Stomach (tissue), 9 donors: ENCODE results near the gene USP7. TPM values are rescaled to one million over a fixed set of nuclear protein-coding genes. Genes with fewer than 3 reads are reported as not detected.
A peak's percentile ranks its signal among the peaks of the same experiment; 100 is the strongest.
"Not testable (repeated sequence)": the region's sequence is repeated elsewhere in the genome, so short reads cannot be mapped to it uniquely, and the experiment has no call there.

Source experiments
- DNase-seq, 2 donors: peaks; one replicate each; pipeline versions ENCODE4 v3.0.0 to v3.0.0-alpha.2; 2013 to 2019
- H3K27ac ChIP-seq, 5 donors: fragments of 200-600 bp in 4 of 5; sonication (generic) in 4 of 5; one replicate each; pipeline ENCODE4 v1.5.1; 2013 to 2019; ENCODE audit warnings: mild to moderate bottlenecking in 1 of 5, moderate library complexity in 1 of 5
- H3K27me3 ChIP-seq, 3 donors: fragments of 200-600 bp; sonication (generic); one replicate each; pipeline ENCODE4 v1.5.1; 2017 to 2019; ENCODE audit warnings: mixed run types in 1 of 3
- H3K36me3 ChIP-seq, 4 donors: fragments of 200-600 bp; sonication (generic); 1 replicate in 3 of 4; 2 replicates in 1 of 4; pipeline ENCODE4 v1.5.1; 2016 to 2019
- H3K4me1 ChIP-seq, 4 donors: fragments of 200-600 bp; sonication (generic); one replicate each; pipeline ENCODE4 v1.5.1; 2016 to 2019
- H3K4me3 ChIP-seq, 4 donors: fragments of 200-600 bp; sonication (generic) in 3 of 4; one replicate each; pipeline ENCODE4 v1.5.1; 2016 to 2019; ENCODE audit warnings: mild to moderate bottlenecking in 1 of 4
- H3K9me3 ChIP-seq, 4 donors: fragments of 200-600 bp; sonication (generic); one replicate each; pipeline ENCODE4 v1.5.1; 2016 to 2019
- CTCF ChIP-seq, 7 experiments: fragments of 450-650 bp in 4 of 7; fragments of 200-600 bp in 3 of 7; sonication (generic) in 3 of 7; IDR thresholded peaks; one replicate each; pipeline ENCODE4 v1.5.1; 2016 to 2019; ENCODE audit warnings: antibody characterized with exemption in 7 of 7, control low read depth in 2 of 7, mild to moderate bottlenecking in 1 of 7
- EP300 ChIP-seq: sonication (generic); formaldehyde crosslinking; IDR thresholded peaks from one replicate; pipeline ENCODE4 v1.6.1; 2017; ENCODE audit warnings: antibody characterized with exemption
- POLR2A ChIP-seq, 4 donors: fragments of 450-650 bp; IDR thresholded peaks; one replicate each; pipeline ENCODE4 v1.6.1; 2016; ENCODE audit warnings: antibody characterized with exemption in 4 of 4, control low read depth in 2 of 4, mild to moderate bottlenecking in 1 of 4, moderate library complexity in 1 of 4
- POLR2AphosphoS5 ChIP-seq, 3 donors: sonication (generic); formaldehyde crosslinking; IDR thresholded peaks; one replicate each; pipeline ENCODE4 v1.6.1; 2016; ENCODE audit warnings: antibody characterized with exemption in 3 of 3
- WGBS, 5 donors: extraction: QIAGEN DNeasy Blood & Tissue Kit in 3 of 5; methylation state at CpG; one replicate each; pipeline versions ENCODE4 v1.1.5 to v1.1.7; 2013 to 2018; 5-methylcytosine and 5-hydroxymethylcytosine counted together
- intact Hi-C: fragments of 100-400 bp; cut with DNase I; formaldehyde crosslinking; loops from one replicate; pipeline ENCODE4 v1.15.1; 2023; ENCODE audit warnings: low total_unique reads
- polyA plus RNA-seq, 3 donors: library from polyadenylated mRNA; stranded (reverse); fragments of 200-250 nt; gene quantifications; one replicate each; pipeline ENCODE4 v1.2.3, GENCODE V29; 2013
- total RNA-seq, 5 donors: library from RNA; depleted of rRNA; stranded (reverse); fragments of >200 nt; gene quantifications; one replicate each; pipeline versions ENCODE4 v1.1.0 to v1.2.3, GENCODE V29; 2014 to 2016
- donor health status: healthy with polysubstance abuse.
- donor health status: Bipolar disorder and iron deficiency.
- donor health status: healthy.

USP7 gene
- total and polyA plus RNA-seq, 8 donors: 19.3 to 171 (median 58.0) TPM

GRCh38 chr16:8874388-8874787 lies 89.3 kb downstream of the USP7 start:
- WGBS, 5 donors: 34 to 68% (median 61%) methylated on average over 5 to 6 of the region's 6 CpGs
- Histone ChIP-seq H3K27me3 (no peaks in the 10 kb centered on the region), H3K4me1 (peaks cover 0 to 24% (median 16%) of the 10 kb centered on the region in 4 donors), H3K27ac (no peak overlapping the region), H3K36me3 (no peaks in the 10 kb centered on the region), H3K9me3 (no peaks in the 10 kb centered on the region), H3K4me3 (no peak overlapping the region)
- no peak for DNase-seq
- TF ChIP-seq POLR2A (IDR thresholded peaks at IDR 0.05) (no peak), POLR2AphosphoS5 (IDR thresholded peaks at IDR 0.05) (no peak), EP300 (no peak), CTCF (IDR thresholded peaks at IDR 0.05) (no peak)
- intact Hi-C loops: no loop called here

- H3K9me3 ChIP-seq, DNase-seq, H3K36me3 ChIP-seq, H3K27ac ChIP-seq, H3K27me3 ChIP-seq, intact Hi-C loops, H3K4me3 ChIP-seq: not testable (repeated sequence)
- H3K4me1 ChIP-seq: peaks cover 0 to 27% (median 19%) of the 10 kb centered on the region in 4 donors
- 84 to 95% (median 94%) methylated on average over 7 of the region's 7 CpGs for WGBS, 5 donors
These were observed 89.9 kb downstream of the USP7 start for GRCh38 chr16:8873866-8874195.

GRCh38 chr16:8872967-8873865 lies 90.5 kb downstream of the USP7 start:
- Histone ChIP-seq H3K27me3 (no peaks in the 10 kb centered on the region), H3K9me3 (no peaks in the 10 kb centered on the region), H3K4me1 (peaks cover 0 to 27% (median 19%) of the 10 kb centered on the region in 4 donors), H3K4me3 (no peak overlapping the region), H3K36me3 (no peaks in the 10 kb centered on the region), H3K27ac (no peak overlapping the region)
- WGBS, 5 donors: 82 to 89% (median 85%) methylated on average over 22 of the region's 22 CpGs
- intact Hi-C loops: no loop called here
- TF ChIP-seq EP300 (no peak), CTCF (IDR thresholded peaks at IDR 0.05) (no peak)
- no peak for DNase-seq

GRCh38 chr16:8872071-8872470 lies 91.6 kb downstream of the USP7 start:
- no peak for DNase-seq
- no peaks in the 10 kb centered on the region for H3K27me3 ChIP-seq
- H3K9me3 ChIP-seq: no peaks in the 10 kb centered on the region
- H3K36me3 ChIP-seq: no peaks in the 10 kb centered on the region
- 86 to 94% (median 90%) methylated on average over 5 of the region's 5 CpGs for WGBS, 5 donors
- intact Hi-C loops: no loop called here
- no peak overlapping the region for H3K27ac ChIP-seq
- no peak for TF ChIP-seq POLR2A (IDR thresholded peaks at IDR 0.05)
- no peak for TF ChIP-seq CTCF (IDR thresholded peaks at IDR 0.05)
- no peak for TF ChIP-seq EP300
- TF ChIP-seq POLR2AphosphoS5 (IDR thresholded peaks at IDR 0.05): no peak
- H3K4me3 ChIP-seq: no peak overlapping the region
- peaks cover 1 to 39% (median 26%) of the 10 kb centered on the region in 4 donors for H3K4me1 ChIP-seq

- Histone ChIP-seq H3K4me1 (peaks cover 23 to 60% (median 47%) of the 10 kb centered on the region in 4 donors), H3K4me3 (peak overlapping the region in 1 of 4 donors; percentile 66), H3K27ac (peak overlapping the region in 3 of 5 donors; percentile 91 to 94 (median 91))
- DNase-seq, H3K27me3 ChIP-seq, intact Hi-C loops, H3K36me3 ChIP-seq, H3K9me3 ChIP-seq: not testable (repeated sequence)
- WGBS, 5 donors: 90 to 94% (median 93%) methylated on average over 10 of the region's 10 CpGs
These were observed 93.8 kb downstream of the USP7 start for GRCh38 chr16:8869988-8870241.
